Effector memory CD8-positive, alpha-beta T cell (primary cell): ENCODE data around the gene CLASRP.
A peak's percentile ranks its signal among the peaks of the same experiment; 100 is the strongest.

Source experiments
- ATAC-seq: fragments of 150-1000 bp; cut with Tn5 transposase; replicated peaks from 2 replicates; pipeline ENCODE4 v1.10.0; 2021; ENCODE audit warnings: mild to moderate bottlenecking, moderate library complexity
- DNase-seq, 3 experiments: peaks; one replicate each; pipeline ENCODE4 v3.0.0; 2021
- H3K27ac Mint-ChIP-seq, 2 donors: one replicate each; pipeline ENCODE4 v1.8.0; 2022; ENCODE audit warnings: mild to moderate bottlenecking in 2 of 2, mixed read lengths in 2 of 2, moderate library complexity in 2 of 2
- H3K27me3 Mint-ChIP-seq, 2 donors: one replicate each; pipeline ENCODE4 v1.8.0; 2022; ENCODE audit warnings: mixed read lengths in 2 of 2
- H3K36me3 Mint-ChIP-seq: one replicate; pipeline ENCODE4 v1.8.0; 2022; ENCODE audit warnings: mild to moderate bottlenecking, moderate library complexity, mixed read lengths; ENCODE audit not compliant: insufficient read depth
- H3K4me1 Mint-ChIP-seq, 2 donors: one replicate each; pipeline ENCODE4 v1.8.0; 2022; ENCODE audit warnings: low read depth in 2 of 2, mixed read lengths in 2 of 2
- H3K4me3 Mint-ChIP-seq, 2 donors: one replicate each; pipeline ENCODE4 v1.8.0; 2022; ENCODE audit warnings: mild to moderate bottlenecking in 2 of 2, mixed read lengths in 2 of 2, moderate library complexity in 2 of 2
- H3K9me3 Mint-ChIP-seq, 2 donors: one replicate each; pipeline ENCODE4 v1.8.0; 2022; ENCODE audit warnings: mixed read lengths in 2 of 2

Gene CLASRP

GRCh38 chr19:45058622-45059159 lies 19.8 kb downstream of the CLASRP start:
- Mint-ChIP-seq H3K36me3 (peaks cover 79% of the 10 kb centered on the region), H3K27ac (peak overlapping the region; percentile 75 to 92), H3K4me1 (peaks cover 12 to 19% of the 10 kb centered on the region in 2 donors), H3K9me3 (no peaks in the 10 kb centered on the region), H3K4me3 (no peak overlapping the region), H3K27me3 (no peaks in the 10 kb centered on the region)
- ATAC-seq = no peak
- DNase-seq = no peak

GRCh38 chr19:45059258-45059965 lies 20.6 kb downstream of the CLASRP start:
- peaks cover 12 to 19% of the 10 kb centered on the region in 2 donors for H3K4me1 Mint-ChIP-seq
- no peaks in the 10 kb centered on the region for H3K9me3 Mint-ChIP-seq
- peak overlapping the region; percentile 75 to 92 for H3K27ac Mint-ChIP-seq
- peaks cover 74% of the 10 kb centered on the region for H3K36me3 Mint-ChIP-seq
- ATAC-seq (peak; percentile 96), DNase-seq (peak; percentile 85 to 88 (median 88))
- peak overlapping the region in 1 of 2 donors; percentile 7 for H3K4me3 Mint-ChIP-seq
- no peaks in the 10 kb centered on the region for H3K27me3 Mint-ChIP-seq

DNA sequence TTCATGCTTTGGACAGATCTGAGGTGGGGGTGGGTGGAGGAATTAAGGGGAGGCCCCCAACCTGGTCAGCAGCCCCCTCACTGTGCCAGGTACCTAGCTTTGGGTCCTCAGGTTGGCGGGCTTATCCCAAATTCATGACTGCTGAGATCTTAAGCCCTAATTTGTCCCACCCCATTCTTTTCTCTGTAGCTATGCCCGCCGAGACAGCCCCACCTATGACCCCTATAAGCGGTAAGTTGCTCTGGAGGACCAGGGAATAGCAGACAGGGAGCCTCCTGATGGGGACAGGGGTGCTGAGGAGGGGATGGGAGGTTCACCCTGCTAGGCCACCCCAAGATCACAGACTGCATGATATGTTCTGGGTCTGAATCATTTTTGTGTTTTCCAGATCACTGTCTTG lies 23.1 kb downstream of the CLASRP start:
- H3K4me3 Mint-ChIP-seq = no peak overlapping the region
- ATAC-seq = no peak
- H3K36me3 Mint-ChIP-seq = peaks cover 88% of the 10 kb centered on the region
- H3K9me3 Mint-ChIP-seq = no peaks in the 10 kb centered on the region
- peak overlapping the region in 1 of 2 donors; percentile 57 for H3K27ac Mint-ChIP-seq
- peaks cover 12 to 18% of the 10 kb centered on the region in 2 donors for H3K4me1 Mint-ChIP-seq
- DNase-seq = no peak
- no peaks in the 10 kb centered on the region for H3K27me3 Mint-ChIP-seq

- DNase-seq (no peak), ATAC-seq (no peak)
- H3K36me3 Mint-ChIP-seq = peaks cover 83% of the 10 kb centered on the region
- H3K9me3 Mint-ChIP-seq = no peaks in the 10 kb centered on the region
- no peak overlapping the region for H3K4me3 Mint-ChIP-seq
- peaks cover 8 to 11% of the 10 kb centered on the region in 2 donors for H3K4me1 Mint-ChIP-seq
- H3K27me3 Mint-ChIP-seq = no peaks in the 10 kb centered on the region
- peak overlapping the region in 1 of 2 donors; percentile 46 for H3K27ac Mint-ChIP-seq
These were observed 25.3 kb downstream of the CLASRP start for GRCh38 chr19:45063851-45064801.

- Mint-ChIP-seq H3K27ac (peak overlapping the region in 1 of 2 donors; percentile 82), H3K4me3 (peak overlapping the region in 1 of 2 donors; percentile 27), H3K27me3 (no peaks in the 10 kb centered on the region), H3K9me3 (no peaks in the 10 kb centered on the region), H3K4me1 (peaks cover 0 to 3% of the 10 kb centered on the region in 2 donors), H3K36me3 (peaks cover 75% of the 10 kb centered on the region)
- ATAC-seq (no peak), DNase-seq (no peak)
These were observed 28.2 kb downstream of the CLASRP start for GRCh38 chr19:45066921-45067661.

GRCh38 chr19:45068041-45068440 lies 29.2 kb downstream of the CLASRP start:
- peaks cover 74% of the 10 kb centered on the region for H3K36me3 Mint-ChIP-seq
- H3K4me3 Mint-ChIP-seq = no peak overlapping the region
- H3K27me3 Mint-ChIP-seq = no peaks in the 10 kb centered on the region
- H3K4me1 Mint-ChIP-seq = peaks cover 0 to 3% of the 10 kb centered on the region in 2 donors
- H3K9me3 Mint-ChIP-seq = no peaks in the 10 kb centered on the region
- ATAC-seq (no peak), DNase-seq (no peak)
- H3K27ac Mint-ChIP-seq = no peak overlapping the region

GRCh38 chr19:45069056-45069455 lies 30.2 kb downstream of the CLASRP start:
- H3K9me3 Mint-ChIP-seq = no peaks in the 10 kb centered on the region
- H3K4me1 Mint-ChIP-seq = peaks cover 0 to 3% of the 10 kb centered on the region in 2 donors
- ATAC-seq (no peak), DNase-seq (no peak)
- peaks cover 66% of the 10 kb centered on the region for H3K36me3 Mint-ChIP-seq
- no peaks in the 10 kb centered on the region for H3K27me3 Mint-ChIP-seq
- peak overlapping the region; percentile 60 to 86 for H3K27ac Mint-ChIP-seq
- H3K4me3 Mint-ChIP-seq = no peak overlapping the region

DNA sequence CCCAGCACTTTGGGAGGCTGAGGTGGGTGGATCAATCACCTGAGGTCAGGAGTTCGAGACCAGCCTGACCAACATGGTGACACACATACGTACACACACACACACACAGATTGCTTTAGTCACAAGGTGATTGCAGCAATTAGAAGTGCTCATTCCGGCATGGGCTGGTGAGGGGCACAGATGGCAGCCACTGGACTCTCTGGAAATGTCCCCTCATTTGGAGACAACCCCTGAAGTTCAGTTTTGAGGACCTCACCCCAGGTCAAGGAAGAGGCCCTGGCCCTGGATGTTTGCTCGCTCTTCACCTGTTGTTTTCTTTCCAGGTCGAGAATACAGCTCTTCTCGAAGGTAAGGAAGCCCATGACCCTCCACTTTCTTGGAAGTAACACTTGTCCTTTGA lies 31.4 kb downstream of the CLASRP start:
- H3K36me3 Mint-ChIP-seq = peaks cover 57% of the 10 kb centered on the region
- H3K4me1 Mint-ChIP-seq = peaks cover 0 to 7% of the 10 kb centered on the region in 2 donors
- H3K27me3 Mint-ChIP-seq = no peaks in the 10 kb centered on the region
- no peak for DNase-seq
- no peaks in the 10 kb centered on the region for H3K9me3 Mint-ChIP-seq
- no peak overlapping the region for H3K27ac Mint-ChIP-seq
- no peak overlapping the region for H3K4me3 Mint-ChIP-seq
- no peak for ATAC-seq

GRCh38 chr19:45070861-45071544 lies 32.2 kb downstream of the CLASRP start:
- no peak for DNase-seq
- Mint-ChIP-seq H3K27me3 (no peaks in the 10 kb centered on the region), H3K4me1 (peaks cover 0 to 7% of the 10 kb centered on the region in 2 donors), H3K4me3 (no peak overlapping the region), H3K27ac (no peak overlapping the region), H3K9me3 (no peaks in the 10 kb centered on the region), H3K36me3 (peaks cover 49% of the 10 kb centered on the region)
- no peak for ATAC-seq

DNA sequence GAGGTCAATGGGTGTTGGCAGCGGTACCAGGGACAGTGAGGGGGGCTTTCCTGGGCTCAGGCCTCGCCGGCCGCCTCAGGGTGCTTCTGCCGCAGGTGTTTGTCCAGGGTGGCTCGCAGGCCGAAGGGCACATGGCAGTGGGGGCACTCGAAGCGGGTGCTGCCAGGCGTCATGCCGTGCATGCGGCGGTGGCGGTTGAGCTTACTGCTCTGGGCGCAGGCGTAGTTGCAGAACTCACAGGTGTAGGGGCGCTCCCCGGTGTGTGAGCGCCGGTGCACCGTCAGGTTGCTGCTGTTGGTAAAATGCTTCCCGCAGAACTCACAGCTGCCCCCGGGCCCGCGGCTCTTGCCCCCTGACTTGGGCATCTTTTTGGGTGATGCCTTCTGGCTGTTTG lies 32.7 kb downstream of the CLASRP start:
- H3K4me3 Mint-ChIP-seq = no peak overlapping the region
- no peak for ATAC-seq
- no peak for DNase-seq
- no peak overlapping the region for H3K27ac Mint-ChIP-seq
- H3K4me1 Mint-ChIP-seq = peaks cover under 1 to 8% of the 10 kb centered on the region in 2 donors
- no peaks in the 10 kb centered on the region for H3K27me3 Mint-ChIP-seq
- H3K9me3 Mint-ChIP-seq = no peaks in the 10 kb centered on the region
- H3K36me3 Mint-ChIP-seq = peaks cover 44% of the 10 kb centered on the region

DNA sequence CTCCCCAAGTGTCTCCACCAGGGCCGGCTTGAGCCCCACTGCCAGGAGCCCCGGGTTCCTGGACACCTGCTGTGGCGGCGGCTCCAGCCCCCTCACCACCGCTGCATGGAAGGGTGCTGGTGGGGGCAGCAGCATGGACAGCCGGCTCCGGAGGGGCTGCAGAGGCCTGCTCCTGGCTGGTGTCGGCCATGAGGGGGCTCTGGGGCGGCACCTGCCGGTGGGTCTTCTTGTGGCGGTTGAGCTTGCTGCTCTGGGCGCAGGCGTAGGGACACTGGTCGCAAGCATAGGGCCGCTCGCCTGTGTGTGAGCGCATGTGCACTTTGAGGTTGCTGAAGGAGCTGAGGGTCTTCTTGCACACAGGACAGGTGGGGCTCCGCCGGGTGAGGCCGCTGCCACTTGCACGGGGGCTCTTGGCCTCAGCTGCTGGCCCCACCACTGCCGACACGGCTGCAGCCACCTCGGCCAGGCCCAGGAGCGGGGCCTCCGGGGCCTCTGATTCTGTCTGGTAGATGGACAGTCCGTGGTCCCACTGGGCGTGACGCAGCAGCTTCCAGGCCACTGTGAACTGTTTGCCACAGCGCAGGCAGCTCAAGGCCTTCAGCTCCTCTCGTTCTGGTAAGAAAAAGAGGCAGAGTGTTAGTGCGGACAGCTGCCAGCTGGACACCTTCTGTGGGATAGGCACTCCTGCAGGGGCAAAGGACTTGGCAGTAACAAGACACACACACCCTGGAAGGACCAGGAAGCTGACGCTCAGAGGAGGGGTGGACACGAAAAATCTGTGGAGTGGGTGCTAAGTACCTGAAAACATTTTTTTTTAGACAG lies 33.3 kb downstream of the CLASRP start:
- Mint-ChIP-seq H3K9me3 (no peaks in the 10 kb centered on the region), H3K36me3 (peaks cover 38% of the 10 kb centered on the region), H3K4me1 (peaks cover 7 to 14% of the 10 kb centered on the region in 2 donors), H3K4me3 (no peak overlapping the region), H3K27ac (no peak overlapping the region), H3K27me3 (no peaks in the 10 kb centered on the region)
- DNase-seq (no peak), ATAC-seq (no peak)

GRCh38 chr19:45074744-45075300 lies 36.0 kb downstream of the CLASRP start:
- Mint-ChIP-seq H3K9me3 (no peaks in the 10 kb centered on the region), H3K27me3 (no peaks in the 10 kb centered on the region), H3K36me3 (peaks cover 34% of the 10 kb centered on the region), H3K4me3 (peak overlapping the region; percentile 86 to 89), H3K4me1 (peaks cover 21 to 22% of the 10 kb centered on the region in 2 donors), H3K27ac (peak overlapping the region; percentile 78 to 79)
- DNase-seq (no peak), ATAC-seq (no peak)
